22Rv1 (cell line): ENCODE data around the gene SP8.

ENCODE experiments used
- CTCF ChIP-seq: fragments of 450-650 bp; IDR thresholded peaks from 2 replicates; pipeline ENCODE4 v1.5.1; 2017; ENCODE audit warnings: mild to moderate bottlenecking
- ZFX ChIP-seq: fragments of 450-650 bp; IDR thresholded peaks from 2 replicates; pipeline ENCODE4 v1.6.1; 2017; ENCODE audit warnings: antibody characterized with exemption, borderline replicate concordance

GRCh38 chr7:20831956-20832355 lies 45.3 kb upstream of the SP8 start:
- TF ChIP-seq CTCF (no peak), ZFX (no peak)
